ENCODE results near the gene CNBD2. TPM values are rescaled to one million over a fixed set of nuclear protein-coding genes. Genes with fewer than 3 reads are reported as not detected.
A peak's percentile ranks its signal among the peaks of the same experiment; 100 is the strongest.
"Not testable (repeated sequence)": the region's sequence is repeated elsewhere in the genome, so short reads cannot be mapped to it uniquely, and the experiment has no call there.

Gene CNBD2
- total RNA-seq, 1 donor from 2014 or later, result 2.6 TPM

DNA sequence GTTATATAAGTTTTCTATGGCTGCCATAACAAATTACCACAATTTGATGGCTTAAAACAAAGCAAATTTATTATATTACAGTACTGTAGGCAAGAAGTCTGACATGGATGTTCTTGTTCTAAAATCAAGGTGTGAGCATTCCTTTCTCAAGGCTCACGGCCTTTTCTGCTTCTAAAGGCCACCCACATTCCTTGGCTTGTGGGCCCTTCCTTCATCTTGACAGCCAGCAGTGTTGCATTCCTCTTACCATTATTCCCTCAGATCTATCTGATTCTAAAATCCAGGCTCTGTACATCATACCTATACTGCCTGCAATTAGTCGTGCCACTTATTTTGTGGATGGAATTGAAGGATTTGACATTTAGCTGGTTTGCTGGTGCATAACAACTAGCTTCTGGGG, 3.6 kb downstream of the CNBD2 start:
- ATAC-seq, result no peak
- no peak for DNase-seq
- intact Hi-C loops (cut with micrococcal nuclease), result no loop called here

DNA sequence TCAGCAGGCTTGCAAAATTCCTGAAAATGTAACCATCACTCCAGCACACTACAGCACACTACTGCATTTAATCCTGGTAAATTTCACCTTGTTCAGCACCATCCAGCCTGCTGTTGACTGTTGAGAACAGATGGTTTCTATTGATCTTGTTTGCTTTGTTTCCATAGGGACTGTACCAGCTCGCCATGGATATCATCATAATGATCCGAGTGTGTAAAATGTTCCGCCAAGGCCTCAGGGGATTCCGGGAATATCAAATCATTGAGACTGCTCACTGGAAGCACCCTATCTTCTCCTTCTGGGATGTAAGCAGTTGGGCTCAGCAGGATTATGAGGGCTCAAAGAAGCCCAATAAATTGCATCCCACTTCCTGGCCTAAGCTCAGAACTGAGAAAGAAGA, 4.1 kb downstream of the CNBD2 start:
- DNase-seq, result no peak
- intact Hi-C loops (cut with micrococcal nuclease), result no loop called here
- no peak for ATAC-seq

GRCh38 chr20:35974256-35974655, 5.9 kb downstream of the CNBD2 start:
- ATAC-seq, result no peak
- no peak for DNase-seq
- intact Hi-C loops (cut with micrococcal nuclease), result no loop called here

DNA sequence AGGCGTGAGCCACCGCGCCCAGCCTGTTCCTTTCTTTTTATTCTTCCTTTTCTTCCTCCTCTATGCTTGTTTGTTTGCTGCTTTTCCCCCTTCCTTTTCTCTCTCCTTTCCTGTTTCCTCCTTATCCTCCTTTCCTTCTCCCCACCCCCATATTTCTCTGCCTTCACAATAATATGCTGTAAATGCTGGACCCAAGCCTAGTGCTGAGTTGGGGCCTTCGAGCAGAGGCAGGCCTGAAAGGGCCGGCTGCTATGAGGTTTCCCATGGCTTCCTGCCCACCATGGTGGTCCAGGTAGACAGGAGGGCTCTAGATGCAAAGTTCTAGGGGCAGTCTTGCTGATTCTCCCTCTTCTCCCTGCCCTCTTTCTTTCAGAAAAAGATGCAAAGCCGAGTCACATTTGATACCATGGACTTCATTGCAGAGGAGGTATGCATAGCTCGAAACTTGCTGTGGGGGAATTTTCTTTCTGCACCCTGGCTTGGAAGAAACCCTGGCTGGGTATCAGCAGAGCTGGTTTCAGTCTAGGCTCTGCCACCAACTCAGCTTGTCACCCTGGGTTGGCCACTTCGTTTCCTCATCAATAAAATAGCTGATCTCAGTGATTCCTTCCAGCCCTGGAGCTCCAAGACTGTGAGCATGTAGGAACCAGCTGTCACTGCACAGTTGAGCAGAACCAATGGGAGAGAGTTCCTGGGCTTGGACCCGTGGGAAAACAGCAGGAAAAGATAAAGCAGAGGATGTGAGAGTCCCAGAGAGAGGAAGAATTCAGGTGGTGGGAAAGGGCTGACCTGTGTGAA, 7.4 kb downstream of the CNBD2 start:
- DNase-seq (no peak), ATAC-seq (no peak)
- intact Hi-C loops (cut with micrococcal nuclease), result no loop called here

DNA sequence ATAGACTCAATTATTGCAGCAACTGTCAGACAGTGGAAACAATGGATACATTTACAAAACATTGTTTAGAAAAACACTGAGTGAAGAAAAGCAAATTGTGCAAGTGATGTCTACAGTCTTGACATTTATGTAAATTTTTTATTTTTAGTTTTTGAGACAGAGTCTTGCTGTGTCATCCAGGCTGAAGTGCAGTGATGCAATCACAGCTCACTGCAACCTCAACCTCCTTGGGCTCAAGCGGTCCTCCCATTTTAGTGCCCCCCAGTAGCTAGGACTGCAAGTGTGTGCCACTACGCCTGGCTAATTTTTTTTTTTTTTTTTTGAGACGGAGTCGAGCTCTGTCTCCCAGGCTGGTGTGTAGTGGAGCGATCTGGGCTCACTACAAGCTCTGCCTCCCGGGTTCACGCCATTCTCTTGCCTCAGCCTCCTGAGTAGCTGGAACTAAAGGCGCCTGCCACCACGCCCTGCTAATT, 9.7 kb downstream of the CNBD2 start:
- intact Hi-C loops (cut with micrococcal nuclease), result no loop called here
- ATAC-seq (no peak), DNase-seq (no peak)

DNA sequence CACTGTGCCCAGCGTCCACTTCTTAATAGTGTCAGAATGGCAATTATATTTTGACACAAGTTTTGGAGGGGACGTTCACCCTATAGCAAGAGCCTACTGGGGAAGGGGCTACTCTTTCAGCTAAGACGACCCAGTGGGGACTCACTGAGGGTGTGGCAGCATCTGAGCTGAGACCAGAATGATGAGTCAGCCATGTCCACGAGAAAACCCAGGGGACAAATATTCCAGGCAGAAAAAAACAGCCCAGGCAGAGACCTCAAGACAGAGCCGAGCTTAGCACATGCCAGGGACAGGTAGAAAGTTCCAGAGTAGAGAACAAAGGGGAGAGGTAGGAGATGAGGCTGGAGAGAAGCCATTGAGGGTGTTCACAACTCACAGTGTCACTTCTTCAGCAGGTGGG, 11.2 kb downstream of the CNBD2 start:
- intact Hi-C loops (cut with micrococcal nuclease), result no loop called here
- DNase-seq (no peak), ATAC-seq (no peak)

- DNase-seq (no peak), ATAC-seq (no peak)
- intact Hi-C loops (cut with micrococcal nuclease), result no loop called here
Measured at GRCh38 chr20:35981969-35982368, 13.6 kb downstream of the CNBD2 start.

DNA sequence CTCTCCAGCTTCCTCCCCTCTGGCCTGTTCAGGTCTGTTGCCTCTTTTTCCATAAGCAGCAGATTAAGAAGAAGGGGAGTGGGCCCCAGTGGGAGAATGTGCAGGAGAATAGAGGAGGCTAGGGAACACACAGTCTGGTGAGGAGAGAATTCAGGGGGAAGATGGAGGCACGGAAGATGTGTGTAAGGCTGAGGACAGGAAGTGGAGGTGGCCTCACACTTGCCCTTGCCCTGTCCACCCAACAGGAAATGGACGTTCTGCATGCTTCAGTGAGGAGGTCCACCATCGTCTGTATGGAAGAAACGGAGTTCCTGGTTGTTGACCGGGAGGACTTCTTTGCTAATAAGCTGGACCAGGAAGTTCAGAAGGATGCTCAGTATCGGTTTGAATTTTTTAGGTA, 16.0 kb downstream of the CNBD2 start:
- DNase-seq, result no peak
- no peak for ATAC-seq
- intact Hi-C loops (cut with micrococcal nuclease), result no loop called here

DNA sequence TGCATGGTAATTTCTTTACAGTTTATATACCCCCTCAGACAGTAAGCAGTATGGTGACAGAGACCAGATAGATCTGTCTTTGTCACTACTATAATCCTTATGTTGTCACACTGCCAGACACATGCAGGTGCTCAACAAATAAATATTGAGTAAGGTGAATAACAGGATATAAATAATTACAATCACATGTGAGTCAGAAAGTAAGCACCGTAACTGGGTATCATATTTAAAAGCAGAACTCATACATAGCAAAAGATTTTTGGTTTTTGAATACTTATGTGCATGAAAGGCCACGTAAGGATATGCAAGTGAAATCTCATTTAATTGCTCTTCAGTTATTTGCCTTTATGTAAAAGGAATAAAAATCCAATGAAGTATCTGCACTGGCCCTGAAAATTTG, 17.4 kb downstream of the CNBD2 start:
- no peak for ATAC-seq
- DNase-seq, result no peak

DNA sequence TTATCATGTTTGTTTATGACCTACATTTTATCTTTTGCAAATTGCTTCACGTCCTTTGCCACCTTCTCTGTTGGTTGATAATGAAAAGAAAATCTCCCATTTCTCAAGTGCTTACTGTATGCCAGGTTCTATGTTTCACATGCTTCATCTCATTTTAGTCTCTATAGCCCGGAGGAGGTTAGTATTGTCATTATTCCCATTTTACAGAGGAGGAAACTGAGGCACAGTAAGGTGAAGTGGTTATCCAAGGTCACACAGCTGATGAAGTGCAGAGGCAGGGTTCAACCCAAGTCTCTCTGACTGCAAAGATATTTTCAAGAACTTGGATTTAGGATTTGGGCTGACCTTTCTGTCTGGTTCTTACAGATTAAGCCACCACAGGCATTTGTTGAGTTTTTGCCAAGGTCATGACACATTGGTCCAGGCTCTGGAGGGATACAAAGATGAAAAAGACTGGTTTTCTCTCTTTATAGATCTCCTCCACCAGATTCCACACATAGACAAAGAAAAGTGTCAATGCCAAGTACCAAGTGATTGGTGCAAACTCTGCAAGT, 20.6 kb downstream of the CNBD2 start:
- intact Hi-C loops (cut with micrococcal nuclease), result no loop called here
- ATAC-seq (no peak), DNase-seq (no peak)

More for the DNA sequence above, 17.4 kb downstream of the CNBD2 start:
- intact Hi-C loops (cut with micrococcal nuclease), result no loop called here

DNA sequence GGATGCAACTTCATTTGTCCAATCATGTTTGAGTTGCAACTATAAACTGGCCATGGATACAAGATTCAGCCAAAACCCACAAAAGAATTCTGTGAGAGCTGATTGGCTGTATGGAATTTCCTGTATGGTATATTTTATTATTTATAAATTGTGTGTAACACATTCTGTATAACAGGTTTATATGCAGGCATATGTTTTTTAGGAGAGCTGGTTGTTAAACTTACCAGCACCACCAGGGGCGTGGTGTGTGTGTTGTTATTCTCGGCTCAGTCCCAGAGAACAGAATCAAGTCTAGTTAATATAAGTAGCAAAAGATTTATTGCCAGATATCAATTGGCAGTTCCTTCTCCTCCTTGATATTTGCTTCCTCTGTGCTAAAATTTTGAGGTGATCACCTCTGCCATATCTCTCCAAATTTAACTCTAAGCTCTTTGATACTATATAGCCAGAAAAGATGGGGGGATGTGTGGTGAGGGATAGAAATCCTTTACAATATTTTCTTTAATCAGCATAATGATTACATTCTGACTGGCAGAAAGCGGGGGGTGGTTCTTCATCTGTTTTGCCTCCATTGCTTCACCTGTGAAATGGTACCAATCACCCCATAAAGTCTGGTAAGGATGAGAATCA, 22.9 kb downstream of the CNBD2 start:
- intact Hi-C loops (cut with micrococcal nuclease), result no loop called here
- ATAC-seq (no peak), DNase-seq (no peak)

- ATAC-seq, result peak; percentile 79
- intact Hi-C loops (cut with micrococcal nuclease), result no loop called here
- peak; percentile 34 for DNase-seq
Measured at GRCh38 chr20:35992713-35993335, 24.4 kb downstream of the CNBD2 start.

- DNase-seq, result peak; percentile 91
- peak; percentile 97 for ATAC-seq
- intact Hi-C loops (cut with micrococcal nuclease), result loop anchor here (2.0 kb wide), 1 partner anchor 144 kb away; no protein-coding TSS in a partner anchor
Measured at GRCh38 chr20:35994994-35995453, 26.6 kb downstream of the CNBD2 start.

GRCh38 chr20:35996492-35996891, 28.1 kb downstream of the CNBD2 start:
- DNase-seq; intact Hi-C loops (cut with micrococcal nuclease); ATAC-seq: not testable (repeated sequence)

DNA sequence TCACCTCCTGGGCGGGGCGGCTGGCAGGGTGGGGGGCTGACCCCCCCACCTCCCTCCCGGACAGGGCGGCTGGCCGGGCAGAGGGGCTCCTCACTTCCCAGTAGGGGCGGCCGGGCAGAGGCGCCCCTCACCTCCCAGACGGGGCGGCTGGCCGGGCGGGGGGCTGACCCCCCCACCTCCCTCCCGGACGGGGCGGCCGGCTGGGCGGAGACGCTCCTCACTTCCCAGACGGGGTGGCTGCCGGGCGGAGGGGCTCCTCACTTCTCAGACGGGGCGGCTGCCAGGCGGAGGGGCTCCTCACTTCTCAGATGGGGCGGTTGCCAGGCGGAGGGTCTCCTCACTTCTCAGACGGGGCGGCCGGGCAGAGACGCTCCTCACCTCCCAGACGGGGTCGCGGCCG, 32.9 kb downstream of the CNBD2 start:
- intact Hi-C loops (cut with micrococcal nuclease); ATAC-seq: not testable (repeated sequence)

DNA sequence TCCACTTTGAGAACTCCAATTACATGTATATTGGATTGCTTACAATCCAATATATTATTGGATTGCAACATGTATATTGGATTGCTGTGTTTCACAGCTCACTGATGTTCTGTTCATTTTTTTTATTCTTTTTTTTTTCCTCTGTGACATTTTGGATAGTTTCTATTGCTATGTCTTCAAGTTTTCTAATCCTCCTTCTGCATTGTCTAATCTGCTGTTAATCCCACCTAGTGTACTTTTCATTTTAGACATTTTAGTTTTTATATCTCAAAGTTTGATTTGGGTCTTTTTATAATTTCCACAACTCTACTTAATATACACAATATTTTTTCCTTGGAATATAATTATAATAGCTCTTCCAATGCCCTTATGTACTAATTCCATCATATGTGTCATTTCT, 34.5 kb downstream of the CNBD2 start:
- DNase-seq (no peak), ATAC-seq (no peak)
- intact Hi-C loops (cut with micrococcal nuclease), result no loop called here

More for the DNA sequence above, 32.9 kb downstream of the CNBD2 start:
- DNase-seq, result not testable (repeated sequence)

- ATAC-seq (no peak), DNase-seq (no peak)
- intact Hi-C loops (cut with micrococcal nuclease), result no loop called here
Measured at GRCh38 chr20:36004045-36004444, 35.7 kb downstream of the CNBD2 start.

GRCh38 chr20:36008461-36009035, 40.2 kb downstream of the CNBD2 start:
- intact Hi-C loops (cut with micrococcal nuclease), result no loop called here
- no peak for ATAC-seq
- no peak for DNase-seq

DNA sequence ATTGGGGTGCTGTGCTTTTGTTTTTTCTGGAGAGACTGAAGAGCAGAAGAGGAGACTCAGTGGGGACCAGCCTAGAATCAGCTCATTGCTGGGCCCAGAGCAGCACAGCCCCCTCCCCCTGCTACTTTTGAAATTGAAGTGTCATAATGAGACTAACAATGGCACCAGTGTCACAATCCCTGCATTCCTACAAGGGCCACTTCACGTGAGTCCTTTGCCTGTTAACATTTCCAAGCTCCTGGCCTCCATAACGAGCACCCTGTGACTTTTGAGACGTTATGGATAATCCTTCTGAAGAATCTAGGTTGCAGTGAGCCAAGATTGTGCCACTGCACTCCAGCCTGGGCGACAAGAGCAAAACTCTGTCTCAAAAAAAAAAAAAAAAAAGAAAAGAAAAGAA, 41.7 kb downstream of the CNBD2 start:
- intact Hi-C loops (cut with micrococcal nuclease), result no loop called here
- DNase-seq (no peak), ATAC-seq (no peak)

GRCh38 chr20:36010825-36011224, 42.4 kb downstream of the CNBD2 start:
- DNase-seq, result no peak
- intact Hi-C loops (cut with micrococcal nuclease), result no loop called here

More at GRCh38 chr20:36010825-36011224, 42.4 kb downstream of the CNBD2 start:
- ATAC-seq, result no peak
